Stimulated activated CD8-positive, alpha-beta memory T cell treated with anti-CD3 and anti-CD28 coated beads, Interleukin-15, amount 100 ng/mL, for 48 hours (primary cell): ENCODE data around the gene ALOX15.
"Not testable (repeated sequence)": the region's sequence is repeated elsewhere in the genome, so short reads cannot be mapped to it uniquely, and the experiment has no call there.

Experiments used
- DNase-seq, 2 donors: peaks; one replicate each; pipeline ENCODE4 v3.0.0-alpha.2; 2020; ENCODE audit warnings: low read depth in 2 of 2

Gene ALOX15

GRCh38 chr17:4592240-4593005 lies 49.1 kb downstream of the ALOX15 start:
- no peak for DNase-seq

- DNase-seq = no peak
Measured at GRCh38 chr17:4591529-4591928, 49.9 kb downstream of the ALOX15 start.

DNA sequence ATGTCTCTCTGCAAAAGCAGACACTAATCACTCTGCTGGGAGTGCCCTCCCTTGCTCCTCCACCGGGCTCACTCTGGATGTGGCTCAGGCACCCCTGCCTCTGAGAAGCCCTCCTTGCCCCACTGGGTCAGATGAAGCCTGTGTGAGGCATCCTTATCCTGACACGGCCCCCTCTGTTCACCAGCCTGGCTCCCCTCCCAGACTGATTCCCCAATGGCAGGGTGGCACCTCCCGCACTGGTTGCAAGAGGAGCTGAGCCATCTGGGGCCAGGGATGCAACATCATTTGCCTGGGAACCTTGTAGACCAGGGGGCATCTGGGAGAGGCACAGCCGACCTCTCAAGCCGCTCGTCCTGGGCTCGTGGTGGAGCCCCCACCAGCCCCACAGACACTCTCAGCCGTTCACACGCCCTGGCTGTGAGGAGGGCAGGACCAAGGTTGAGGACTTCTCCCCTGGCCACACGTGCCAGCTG lies 50.5 kb downstream of the ALOX15 start:
- DNase-seq = no peak

DNA sequence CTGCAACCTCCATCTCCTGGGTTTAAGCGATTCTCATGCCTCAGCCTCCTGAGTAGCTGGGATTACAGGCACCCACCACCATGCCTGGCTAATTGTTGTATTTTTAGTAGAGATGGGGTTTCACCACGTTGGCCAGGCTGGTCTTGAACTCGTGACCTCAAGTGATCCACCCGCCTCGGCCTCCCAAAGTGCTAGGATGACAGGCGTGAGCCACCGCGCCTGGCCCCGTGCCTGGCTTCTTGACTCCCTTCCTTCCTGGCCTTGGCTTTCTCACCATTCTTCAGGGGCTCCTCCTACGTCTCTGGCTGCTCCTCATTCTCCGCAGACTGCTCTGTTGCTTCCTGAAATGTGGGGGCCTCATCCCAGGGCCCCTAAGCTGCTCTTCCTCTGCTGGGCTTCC lies 51.4 kb downstream of the ALOX15 start:
- DNase-seq = not testable (repeated sequence)

DNA sequence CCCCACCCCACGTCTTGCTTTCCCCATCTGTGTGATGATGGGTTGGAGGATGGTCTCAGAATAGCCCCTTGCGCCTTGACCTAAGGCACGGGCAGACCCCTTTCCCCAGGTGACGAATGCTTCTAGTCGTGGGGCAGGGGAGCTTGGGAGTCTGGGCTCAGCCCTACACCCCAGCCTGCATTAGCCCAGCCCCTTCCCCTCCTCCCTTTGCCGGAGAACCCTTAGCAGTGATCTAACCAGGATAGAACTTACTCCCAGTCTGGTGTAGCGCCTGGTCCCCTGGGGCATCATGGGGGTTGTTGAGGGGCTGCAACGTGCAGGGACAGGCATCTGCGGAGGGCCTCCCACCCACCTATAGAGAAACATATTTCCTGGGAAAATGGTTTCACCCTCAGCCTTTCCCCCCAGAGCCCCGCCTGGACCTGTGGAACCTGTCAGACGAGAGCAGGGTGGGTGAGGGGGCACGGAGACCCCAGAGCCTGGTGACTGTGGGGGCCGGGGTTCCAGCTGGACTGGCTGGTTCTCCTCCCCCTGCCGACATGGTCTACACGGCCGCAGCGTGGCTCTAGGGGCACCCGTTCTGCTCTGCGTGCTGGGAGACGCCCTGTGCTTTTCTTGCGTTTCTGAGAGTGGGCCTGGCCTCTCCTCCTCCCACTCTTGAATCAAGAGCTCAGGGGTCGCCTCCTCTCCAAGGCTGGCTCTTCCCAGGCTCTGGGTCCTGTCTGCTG lies 52.4 kb downstream of the ALOX15 start:
- DNase-seq = no peak

GRCh38 chr17:4588391-4588790 lies 53.1 kb downstream of the ALOX15 start:
- DNase-seq = no peak

DNA sequence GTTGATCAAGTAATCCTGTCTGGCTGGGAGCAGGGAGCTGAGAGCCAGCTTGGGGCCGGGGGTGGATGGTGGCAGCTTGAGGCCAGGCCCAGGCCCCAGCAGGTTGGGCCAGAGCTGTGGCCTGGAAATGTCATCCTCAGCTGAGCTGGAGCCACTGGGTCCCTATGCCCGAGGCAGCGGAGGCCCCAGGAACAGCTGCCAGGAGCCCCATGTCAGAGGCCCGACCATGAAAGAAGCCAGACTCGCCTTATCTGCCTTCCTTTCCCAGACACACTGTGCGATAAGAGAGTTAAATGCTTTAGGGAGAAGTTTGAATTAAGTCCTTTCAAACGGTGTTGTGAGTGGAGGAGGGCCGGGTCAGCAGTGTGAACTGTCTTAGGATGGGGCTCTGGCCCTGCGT lies 53.7 kb downstream of the ALOX15 start:
- no peak for DNase-seq

DNA sequence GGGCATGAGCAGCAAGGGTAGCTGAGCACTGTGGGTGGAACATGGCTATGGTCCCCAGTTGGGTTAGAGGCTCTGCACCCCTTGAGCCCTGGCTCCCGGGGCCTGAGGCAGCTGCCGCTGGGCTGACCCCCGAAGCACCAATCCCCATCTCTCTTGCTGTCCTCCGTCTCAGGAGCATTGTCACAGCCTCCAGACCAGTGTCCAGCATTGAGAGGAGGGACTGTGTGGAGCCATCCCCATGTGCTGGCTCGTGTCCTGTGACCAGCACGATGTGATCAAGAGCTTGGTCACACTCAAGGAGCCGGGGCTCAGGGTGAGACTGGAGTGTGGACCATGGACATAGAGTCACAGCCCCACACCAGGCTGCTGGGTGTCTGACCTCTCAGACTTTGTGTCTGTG lies 54.3 kb downstream of the ALOX15 start:
- DNase-seq = no peak

- no peak for DNase-seq
Measured at GRCh38 chr17:4586043-4586442, 55.4 kb downstream of the ALOX15 start.

DNA sequence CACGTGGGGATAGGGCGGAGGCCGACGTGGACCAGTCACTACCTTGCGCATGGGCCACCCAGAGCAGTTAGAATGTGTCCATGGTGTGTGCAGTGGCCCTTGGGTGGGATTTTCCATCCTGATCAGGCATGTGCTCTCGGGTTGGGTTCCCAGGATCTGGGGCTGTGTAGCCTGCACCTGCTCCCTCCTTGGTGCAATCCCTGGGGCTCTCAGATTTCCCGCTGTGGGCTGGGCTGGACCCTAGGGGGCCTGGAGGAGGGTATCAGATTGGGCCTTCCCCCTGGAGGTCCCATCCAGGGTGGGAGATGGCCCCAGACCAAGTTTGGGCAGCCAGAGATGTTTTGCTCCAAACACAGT lies 55.9 kb downstream of the ALOX15 start:
- DNase-seq = no peak

GRCh38 chr17:4584917-4585637 lies 56.4 kb downstream of the ALOX15 start:
- DNase-seq = no peak

DNA sequence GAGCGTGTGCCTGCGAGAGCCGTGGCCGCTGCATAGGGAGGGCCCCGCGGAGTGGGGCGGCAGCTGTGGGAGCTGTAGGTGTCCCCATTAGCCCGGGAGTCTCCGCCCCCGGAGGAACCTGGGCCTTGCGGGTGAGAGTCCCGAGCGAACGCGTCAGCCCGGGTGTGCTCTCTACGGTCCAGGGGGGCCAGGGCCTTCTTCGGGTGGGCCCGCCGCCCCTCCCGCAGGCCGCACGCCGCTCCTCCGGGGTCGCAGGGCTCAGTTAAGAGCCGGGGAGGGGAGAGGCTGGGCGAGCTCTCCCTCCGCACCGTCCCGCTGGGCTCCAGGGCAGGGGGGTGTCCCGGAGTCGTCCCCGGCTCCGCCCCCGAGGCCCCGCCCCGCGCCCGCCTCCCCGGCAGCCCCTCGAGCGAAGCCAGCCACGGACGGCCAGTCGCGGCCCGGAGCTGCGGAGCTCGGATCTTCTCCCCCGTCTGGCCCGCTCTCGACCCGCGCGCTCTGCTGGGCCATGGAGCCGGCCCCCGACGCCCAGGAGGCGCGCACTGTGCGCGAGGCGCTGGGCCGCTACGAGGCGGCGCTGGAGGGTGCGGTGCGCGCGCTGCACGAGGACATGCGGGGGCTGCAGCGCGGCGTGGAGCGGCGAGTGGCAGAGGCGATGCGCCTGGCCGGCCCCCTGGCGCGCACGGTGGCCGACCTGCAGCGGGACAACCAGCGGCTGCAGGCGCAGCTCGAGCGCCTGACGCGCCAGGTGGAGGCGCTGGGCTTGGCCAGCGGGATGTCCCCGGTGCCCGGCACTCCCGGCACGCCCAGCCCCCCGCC lies 57.2 kb downstream of the ALOX15 start, which contains the start of gene SMTNL2:
Gene SMTNL2 (plus strand): TSS at position 429 of the 816 bp plus-strand sequence. CDS start 77 bp downstream, at position 506.
- DNase-seq = no peak

GRCh38 chr17:4583782-4584100 lies 57.7 kb downstream of the ALOX15 start:
- no peak for DNase-seq

GRCh38 chr17:4583206-4583605 lies 58.3 kb downstream of the ALOX15 start:
- no peak for DNase-seq

DNA sequence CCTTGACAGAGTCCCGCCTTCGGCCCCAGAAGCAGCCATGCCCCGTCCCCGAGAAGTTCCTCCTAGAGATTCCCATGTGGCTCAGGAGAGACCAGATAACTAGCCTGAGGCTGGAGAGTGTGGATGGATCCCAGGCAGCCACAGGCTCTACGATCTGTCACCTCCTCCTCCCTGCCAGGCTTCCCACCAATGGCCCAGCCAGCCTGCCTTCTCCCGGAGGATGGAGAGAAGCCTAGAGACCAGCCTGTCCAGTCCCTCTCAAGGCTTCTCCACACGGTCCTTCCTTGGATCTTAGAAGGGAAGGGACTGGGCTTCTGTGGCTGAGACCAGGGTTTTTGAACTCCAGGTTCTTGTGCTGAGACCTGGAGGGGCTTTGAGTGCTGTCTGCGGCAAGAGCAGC lies 58.8 kb downstream of the ALOX15 start:
- no peak for DNase-seq

DNA sequence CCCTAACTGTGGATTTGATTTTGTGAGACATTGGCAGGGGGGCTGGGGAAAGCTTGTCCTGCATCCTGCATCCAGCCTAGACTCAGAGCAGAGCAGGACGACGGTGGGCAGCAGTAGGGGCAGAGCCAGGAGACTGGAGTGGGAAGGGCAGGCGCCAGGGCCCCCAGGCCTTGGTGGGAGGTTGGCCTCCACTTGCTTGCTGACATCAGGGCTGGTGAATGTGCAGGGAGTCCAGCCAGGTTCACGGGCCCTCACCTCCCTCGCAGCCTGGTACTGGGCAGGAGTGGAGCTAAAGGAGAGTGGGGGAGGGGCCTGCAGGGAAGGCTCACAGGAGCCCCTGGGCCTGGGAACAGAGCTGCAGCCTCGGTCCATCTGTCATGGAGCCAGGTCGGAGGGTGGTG lies 59.4 kb downstream of the ALOX15 start:
- no peak for DNase-seq
